Stimulated activated CD8-positive, alpha-beta memory T cell treated with anti-CD3 and anti-CD28 coated beads, Interleukin-4, amount 100 ng/mL, for 24 hours (primary cell): ENCODE data around the gene ACER3.
"Not testable (repeated sequence)": the region's sequence is repeated elsewhere in the genome, so short reads cannot be mapped to it uniquely, and the experiment has no call there.

Experiments
- DNase-seq: peaks from one replicate; pipeline ENCODE4 v3.0.0-alpha.2; 2020; ENCODE audit warnings: low read depth

ACER3 gene

GRCh38 chr11:76995081-76995576 lies 134.4 kb downstream of the ACER3 start:
- no peak for DNase-seq

GRCh38 chr11:76997512-76997911 lies 136.8 kb downstream of the ACER3 start:
- no peak for DNase-seq

GRCh38 chr11:76999597-76999996 lies 138.9 kb downstream of the ACER3 start:
- DNase-seq = no peak

- no peak for DNase-seq
These were observed 140.9 kb downstream of the ACER3 start for GRCh38 chr11:77001613-77002012.

- no peak for DNase-seq
These were observed 142.1 kb downstream of the ACER3 start for GRCh38 chr11:77002776-77003175.

- no peak for DNase-seq
These were observed 143.2 kb downstream of the ACER3 start for GRCh38 chr11:77003963-77004362.

- DNase-seq = no peak
These were observed 148.9 kb downstream of the ACER3 start for GRCh38 chr11:77009533-77010160.

GRCh38 chr11:77014669-77015068 lies 154.0 kb downstream of the ACER3 start:
- DNase-seq = no peak

GRCh38 chr11:77018396-77018924 lies 157.7 kb downstream of the ACER3 start:
- not testable (repeated sequence) for DNase-seq

GRCh38 chr11:77019976-77020595 lies 159.4 kb downstream of the ACER3 start:
- no peak for DNase-seq

- DNase-seq = no peak
These were observed 160.0 kb downstream of the ACER3 start for GRCh38 chr11:77020734-77021133.

GRCh38 chr11:77024745-77025144 lies 164.0 kb downstream of the ACER3 start:
- DNase-seq = no peak

GRCh38 chr11:77026221-77026620 lies 165.5 kb downstream of the ACER3 start:
- no peak for DNase-seq

- no peak for DNase-seq
These were observed 166.0 kb downstream of the ACER3 start for GRCh38 chr11:77026743-77027142.

GRCh38 chr11:77027275-77027674 lies 166.6 kb downstream of the ACER3 start:
- no peak for DNase-seq

GRCh38 chr11:77029829-77030228 lies 169.1 kb downstream of the ACER3 start:
- DNase-seq = no peak

- no peak for DNase-seq
These were observed 170.2 kb downstream of the ACER3 start for GRCh38 chr11:77030834-77031414.

- DNase-seq = no peak
These were observed 170.9 kb downstream of the ACER3 start for GRCh38 chr11:77031599-77031998.

- DNase-seq = no peak
These were observed 174.3 kb downstream of the ACER3 start for GRCh38 chr11:77035039-77035438.

GRCh38 chr11:77035580-77035979 lies 174.9 kb downstream of the ACER3 start:
- no peak for DNase-seq

- DNase-seq = no peak
These were observed 175.7 kb downstream of the ACER3 start for GRCh38 chr11:77036398-77036797.

- DNase-seq = no peak
These were observed 176.3 kb downstream of the ACER3 start for GRCh38 chr11:77037057-77037456.
